ENCODE results near the gene TCEAL2.
A peak's percentile ranks its signal among the peaks of the same experiment; 100 is the strongest.
"Not testable (repeated sequence)": the region's sequence is repeated elsewhere in the genome, so short reads cannot be mapped to it uniquely, and the experiment has no call there.

Gene TCEAL2

DNA sequence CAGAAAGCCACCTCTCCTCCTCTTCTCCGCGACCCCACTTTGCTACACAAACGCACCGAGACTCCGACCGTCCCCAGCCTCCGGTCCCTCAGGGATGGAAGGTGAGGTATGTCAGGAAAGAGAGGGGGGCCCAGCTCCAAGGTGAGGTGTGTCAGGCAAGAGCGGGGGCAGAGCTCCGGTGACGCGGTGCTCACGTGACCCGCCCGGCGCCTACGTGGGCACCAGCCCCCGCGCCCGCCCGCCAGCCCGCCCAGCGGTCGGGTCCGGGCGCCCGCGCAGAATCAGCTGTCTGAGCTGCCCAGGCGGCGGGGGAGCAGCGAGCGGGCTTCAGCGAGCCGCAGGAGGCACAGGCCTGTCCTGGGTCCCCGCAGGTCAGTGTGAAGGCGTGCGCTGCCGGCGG is at the start of gene TCEAL2:
TCEAL2 (plus strand) TSS at position 244 of the 400 bp plus-strand sequence. CDS start 1,152 bp downstream, outside the sequence.
- not testable (repeated sequence) for H2AFZ ChIP-seq (ENCODE audit: low read depth, low read length); H3K9me3 ChIP-seq (ENCODE audit: low read length); H3K4me1 ChIP-seq (ENCODE audit: insufficient read depth, low read length); H3K36me3 ChIP-seq (ENCODE audit: insufficient read depth, low read length)
- peak within 1 kb of the TSS; percentile 37 for H3K4me3 ChIP-seq (ENCODE audit: low read length)
- H3K27me3 ChIP-seq (ENCODE audit: insufficient read depth, low read length), result peaks cover 13% of the 10 kb centered on the region

DNA sequence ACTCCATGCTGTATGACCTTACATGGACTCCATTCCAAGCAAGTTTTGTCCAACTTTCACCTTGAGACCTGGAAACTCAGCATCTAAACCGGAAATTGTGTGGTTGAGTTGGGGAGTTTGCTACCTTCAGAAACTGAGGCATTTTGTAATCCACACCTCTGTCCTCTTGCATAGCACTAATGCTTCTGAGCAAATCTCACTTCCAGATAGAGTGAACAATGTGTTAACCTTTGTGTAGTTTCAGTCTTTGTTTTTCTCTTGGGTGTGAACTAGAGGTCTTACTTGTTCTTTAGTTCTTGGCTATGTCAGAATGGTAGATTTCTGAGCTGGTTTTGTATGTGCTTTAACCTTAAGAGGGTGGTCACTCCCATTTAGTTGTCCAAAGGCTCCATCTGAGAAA is 48.1 kb upstream of the TCEAL2 start:
- H3K36me3 ChIP-seq (ENCODE audit: insufficient read depth, low read length), result no peaks in the 10 kb centered on the region
- no peak overlapping the region for H2AFZ ChIP-seq (ENCODE audit: low read depth, low read length)
- no peak overlapping the region for H3K4me3 ChIP-seq (ENCODE audit: low read length)
- no peaks in the 10 kb centered on the region for H3K9me3 ChIP-seq (ENCODE audit: low read length)
- peaks cover 3% of the 10 kb centered on the region for H3K27me3 ChIP-seq (ENCODE audit: insufficient read depth, low read length)
- H3K4me1 ChIP-seq (ENCODE audit: insufficient read depth, low read length), result no peaks in the 10 kb centered on the region

DNA sequence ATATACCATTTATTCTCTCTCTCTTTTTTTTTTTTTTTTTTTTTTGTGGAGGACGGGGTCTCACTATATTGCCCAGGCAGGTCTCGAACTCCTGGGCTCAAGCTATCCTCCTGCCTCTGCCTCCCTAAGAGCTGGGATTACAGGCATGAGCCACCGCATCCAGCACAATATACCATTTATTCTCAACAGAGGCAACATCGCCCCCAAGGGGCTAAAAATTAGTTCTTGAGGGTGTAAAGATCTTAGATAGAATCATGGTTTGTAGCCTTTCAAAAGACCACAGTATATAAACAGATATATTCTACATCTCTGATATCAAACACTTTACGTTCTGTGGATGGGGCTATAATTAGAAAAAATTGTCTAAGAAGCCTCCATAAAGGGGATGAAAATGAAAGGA is 39.8 kb upstream of the TCEAL2 start:
- no peaks in the 10 kb centered on the region for H3K27me3 ChIP-seq (ENCODE audit: insufficient read depth, low read length)
- no peaks in the 10 kb centered on the region for H3K4me1 ChIP-seq (ENCODE audit: insufficient read depth, low read length)
- H3K36me3 ChIP-seq (ENCODE audit: insufficient read depth, low read length), result no peaks in the 10 kb centered on the region
- H2AFZ ChIP-seq (ENCODE audit: low read depth, low read length), result no peak overlapping the region
- no peaks in the 10 kb centered on the region for H3K9me3 ChIP-seq (ENCODE audit: low read length)
- no peak overlapping the region for H3K4me3 ChIP-seq (ENCODE audit: low read length)

DNA sequence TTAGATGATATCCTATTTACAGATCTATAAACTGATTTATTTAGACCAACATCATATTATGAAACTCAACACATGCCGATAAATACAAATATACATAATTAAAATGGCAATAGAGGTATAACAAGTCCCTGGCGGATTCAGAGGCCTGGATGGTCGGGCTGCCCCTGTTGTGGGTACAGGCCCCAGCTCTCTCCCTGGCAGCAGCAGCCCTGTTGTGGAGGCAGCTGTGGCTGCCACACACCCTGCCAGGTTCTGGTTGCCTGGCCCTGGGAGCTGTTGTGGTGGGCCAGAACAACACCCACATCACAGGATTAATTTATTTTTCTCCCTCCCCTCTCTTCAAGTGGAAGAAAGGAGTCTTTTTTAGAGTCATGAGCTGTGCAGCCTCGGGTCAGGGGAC is 12.1 kb upstream of the TCEAL2 start:
- no peak overlapping the region for H2AFZ ChIP-seq (ENCODE audit: low read depth, low read length)
- H3K4me1 ChIP-seq (ENCODE audit: insufficient read depth, low read length), result no peaks in the 10 kb centered on the region
- no peaks in the 10 kb centered on the region for H3K27me3 ChIP-seq (ENCODE audit: insufficient read depth, low read length)
- no peaks in the 10 kb centered on the region for H3K9me3 ChIP-seq (ENCODE audit: low read length)
- no peaks in the 10 kb centered on the region for H3K36me3 ChIP-seq (ENCODE audit: insufficient read depth, low read length)
- no peak overlapping the region for H3K4me3 ChIP-seq (ENCODE audit: low read length)

DNA sequence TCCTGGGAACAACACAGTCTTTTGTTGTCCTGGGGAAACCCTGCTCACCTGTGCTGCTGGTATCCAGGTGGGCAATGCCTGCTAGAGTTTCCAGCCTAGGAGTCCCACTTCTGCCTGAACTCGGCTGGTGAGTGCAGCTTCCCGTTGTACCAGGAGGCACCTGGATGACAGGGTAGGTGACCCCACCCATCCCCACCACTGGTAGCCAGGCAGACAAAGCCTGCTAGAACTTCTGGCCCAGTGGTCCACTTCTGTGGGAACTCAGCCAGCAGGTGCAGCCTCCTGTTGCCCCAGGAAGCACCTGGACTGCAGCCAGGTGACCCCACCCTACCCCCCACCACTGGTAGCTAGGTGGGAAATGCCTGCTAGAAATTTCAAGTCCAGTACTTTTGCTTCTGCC is 9.7 kb upstream of the TCEAL2 start:
- H3K4me1 ChIP-seq (ENCODE audit: insufficient read depth, low read length), result no peaks in the 10 kb centered on the region
- H3K27me3 ChIP-seq (ENCODE audit: insufficient read depth, low read length), result no peaks in the 10 kb centered on the region
- no peak overlapping the region for H2AFZ ChIP-seq (ENCODE audit: low read depth, low read length)
- H3K36me3 ChIP-seq (ENCODE audit: insufficient read depth, low read length), result no peaks in the 10 kb centered on the region
- no peaks in the 10 kb centered on the region for H3K9me3 ChIP-seq (ENCODE audit: low read length)
- no peak overlapping the region for H3K4me3 ChIP-seq (ENCODE audit: low read length)

DNA sequence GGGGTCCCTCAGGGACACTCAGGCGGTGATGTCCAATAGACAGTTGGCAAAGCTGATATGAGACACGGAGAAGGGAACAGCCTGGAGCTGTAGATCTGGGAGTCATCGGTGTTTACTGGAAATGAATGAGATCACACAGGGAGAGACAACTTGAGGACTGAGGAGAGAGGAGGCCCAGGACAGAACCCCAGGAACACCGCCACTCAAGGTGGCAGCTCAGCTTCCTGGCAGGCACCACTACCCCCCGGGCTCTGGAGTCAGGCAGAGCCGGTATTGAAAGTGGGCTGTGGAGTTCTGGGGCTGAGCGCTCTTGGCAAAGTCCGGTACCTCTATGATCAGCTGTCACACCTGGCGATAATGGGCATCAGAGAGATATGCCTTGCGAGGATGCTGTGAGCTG is 465 bp upstream of the TCEAL2 start:
- Histone ChIP-seq H3K27me3 (ENCODE audit: insufficient read depth, low read length) (peaks cover 13% of the 10 kb centered on the region), H3K4me3 (ENCODE audit: low read length) (peak overlapping the region; percentile 37)
- not testable (repeated sequence) for H2AFZ ChIP-seq (ENCODE audit: low read depth, low read length); H3K36me3 ChIP-seq (ENCODE audit: insufficient read depth, low read length); H3K4me1 ChIP-seq (ENCODE audit: insufficient read depth, low read length); H3K9me3 ChIP-seq (ENCODE audit: low read length)

DNA sequence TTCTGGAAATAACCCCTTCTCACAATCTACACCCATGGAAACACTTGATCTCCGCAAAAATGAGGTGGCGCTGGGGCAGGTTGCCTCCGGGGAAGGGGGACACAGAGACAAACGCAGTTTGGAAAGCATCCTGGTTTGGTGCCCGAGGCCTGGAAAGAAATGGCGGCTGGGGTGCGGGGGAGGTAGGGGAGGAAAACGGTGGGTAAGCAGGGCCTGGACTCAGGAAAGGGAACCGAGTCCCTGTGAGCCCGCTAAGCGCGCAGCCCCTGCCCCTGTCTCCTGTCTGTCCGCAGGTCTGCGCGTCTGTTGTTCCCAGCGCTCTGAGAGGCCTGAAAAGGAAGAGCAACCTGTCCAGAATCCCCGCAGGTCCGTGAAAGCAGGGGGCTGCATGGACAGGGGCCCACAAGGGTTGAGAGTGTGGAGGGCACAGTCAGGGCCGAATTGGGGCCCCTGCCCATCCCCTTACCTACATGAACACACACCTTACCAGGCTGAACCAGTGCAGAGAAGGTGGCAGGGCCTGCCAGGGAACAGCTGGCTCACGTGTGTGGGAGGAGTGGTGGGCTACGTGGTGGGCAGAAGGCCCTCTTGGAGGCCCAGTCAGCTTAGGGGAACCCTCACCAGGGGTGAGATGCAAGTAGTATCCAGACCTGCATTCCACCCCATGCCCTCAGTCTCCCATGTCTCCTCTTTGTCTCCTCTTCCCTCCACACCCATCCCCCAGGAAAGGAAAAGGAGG is 770 bp downstream of the TCEAL2 start:
- H3K27me3 ChIP-seq (ENCODE audit: insufficient read depth, low read length), result peaks cover 13% of the 10 kb centered on the region
- not testable (repeated sequence) for H2AFZ ChIP-seq (ENCODE audit: low read depth, low read length); H3K36me3 ChIP-seq (ENCODE audit: insufficient read depth, low read length); H3K9me3 ChIP-seq (ENCODE audit: low read length); H3K4me1 ChIP-seq (ENCODE audit: insufficient read depth, low read length)
- H3K4me3 ChIP-seq (ENCODE audit: low read length), result peak overlapping the region; percentile 16

DNA sequence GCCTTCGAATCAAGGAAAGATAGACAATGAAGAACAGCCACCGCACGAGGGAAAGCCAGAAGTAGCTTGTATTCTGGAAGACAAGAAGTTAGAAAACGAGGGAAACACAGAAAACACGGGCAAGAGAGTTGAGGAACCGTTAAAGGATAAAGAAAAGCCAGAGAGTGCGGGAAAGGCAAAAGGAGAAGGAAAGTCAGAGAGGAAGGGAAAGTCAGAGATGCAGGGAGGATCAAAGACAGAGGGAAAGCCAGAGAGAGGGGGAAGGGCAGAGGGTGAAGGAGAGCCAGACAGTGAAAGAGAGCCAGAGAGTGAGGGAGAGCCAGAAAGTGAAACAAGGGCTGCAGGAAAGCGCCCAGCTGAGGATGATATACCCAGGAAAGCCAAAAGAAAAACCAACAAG is 1.4 kb downstream of the TCEAL2 start:
- no peaks in the 10 kb centered on the region for H3K36me3 ChIP-seq (ENCODE audit: insufficient read depth, low read length)
- H3K4me3 ChIP-seq (ENCODE audit: low read length), result no peak overlapping the region
- H3K27me3 ChIP-seq (ENCODE audit: insufficient read depth, low read length), result peaks cover 13% of the 10 kb centered on the region
- no peaks in the 10 kb centered on the region for H3K4me1 ChIP-seq (ENCODE audit: insufficient read depth, low read length)
- no peak overlapping the region for H2AFZ ChIP-seq (ENCODE audit: low read depth, low read length)
- no peaks in the 10 kb centered on the region for H3K9me3 ChIP-seq (ENCODE audit: low read length)

DNA sequence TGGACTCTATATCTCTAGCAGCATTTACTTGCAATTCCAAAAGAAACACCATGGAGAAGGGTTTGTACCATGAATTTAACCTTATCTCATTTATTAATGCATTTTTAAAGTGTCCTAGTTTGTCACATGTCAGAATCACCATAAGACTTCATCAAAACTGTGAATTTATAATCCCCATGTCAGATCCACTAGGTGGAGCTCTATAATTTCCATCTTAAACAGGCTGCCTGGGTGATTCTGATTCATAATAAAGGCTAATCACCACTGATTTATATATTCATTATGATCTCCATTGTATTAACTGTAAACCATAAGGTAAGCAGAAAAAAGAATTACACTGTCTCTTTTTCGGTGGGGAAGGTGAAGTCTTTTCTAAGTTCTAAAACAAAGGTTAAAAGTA is 4.0 kb downstream of the TCEAL2 start:
- Histone ChIP-seq H3K9me3 (ENCODE audit: low read length) (no peaks in the 10 kb centered on the region), H2AFZ (ENCODE audit: low read depth, low read length) (no peak overlapping the region), H3K27me3 (ENCODE audit: insufficient read depth, low read length) (peaks cover 13% of the 10 kb centered on the region), H3K4me3 (ENCODE audit: low read length) (no peak overlapping the region), H3K36me3 (ENCODE audit: insufficient read depth, low read length) (no peaks in the 10 kb centered on the region), H3K4me1 (ENCODE audit: insufficient read depth, low read length) (no peaks in the 10 kb centered on the region)

DNA sequence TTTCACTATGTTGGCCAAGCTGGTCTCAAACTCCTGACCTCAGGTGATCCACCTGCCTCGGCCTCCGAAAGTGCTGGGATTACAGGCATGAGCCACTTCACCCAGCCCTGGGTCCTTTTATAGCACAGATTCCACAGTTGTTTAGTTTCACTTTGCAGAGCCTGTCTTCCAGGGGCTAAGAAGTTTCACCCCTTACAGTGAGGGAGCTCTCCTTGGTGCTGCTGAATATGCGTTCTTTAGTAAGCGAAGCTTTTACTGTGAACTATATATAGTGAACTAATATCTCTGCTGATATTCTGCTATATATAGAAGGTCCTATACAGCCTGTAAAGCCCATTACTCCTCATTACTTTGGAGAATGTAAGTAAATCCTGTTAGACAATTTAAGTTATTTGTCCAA is 12.6 kb downstream of the TCEAL2 start:
- H3K27me3 ChIP-seq (ENCODE audit: insufficient read depth, low read length), result peaks cover 2% of the 10 kb centered on the region
- H3K4me1 ChIP-seq (ENCODE audit: insufficient read depth, low read length), result no peaks in the 10 kb centered on the region
- no peaks in the 10 kb centered on the region for H3K9me3 ChIP-seq (ENCODE audit: low read length)
- H2AFZ ChIP-seq (ENCODE audit: low read depth, low read length), result no peak overlapping the region
- H3K4me3 ChIP-seq (ENCODE audit: low read length), result no peak overlapping the region
- no peaks in the 10 kb centered on the region for H3K36me3 ChIP-seq (ENCODE audit: insufficient read depth, low read length)

DNA sequence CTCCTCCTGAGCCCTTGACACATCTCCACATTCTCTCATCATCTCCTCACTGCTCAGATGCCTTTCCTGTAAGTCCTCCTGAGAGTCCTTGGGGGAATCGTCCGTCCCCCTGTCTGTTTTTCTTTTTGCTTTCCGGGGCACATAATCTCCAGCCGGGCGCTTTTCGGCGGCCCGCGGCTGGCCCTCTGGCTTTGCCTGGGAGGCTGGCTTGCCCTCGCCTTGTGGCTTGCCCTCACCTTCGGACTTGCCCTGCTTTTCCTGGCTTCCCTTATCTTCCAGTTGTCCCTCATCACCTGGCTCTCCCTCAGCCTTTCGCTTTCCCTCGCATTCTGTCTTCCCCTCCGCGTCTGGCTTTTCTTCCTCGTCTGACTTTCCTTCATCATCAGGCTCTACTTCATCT is 15.4 kb downstream of the TCEAL2 start:
- not testable (repeated sequence) for H3K4me1 ChIP-seq (ENCODE audit: insufficient read depth, low read length); H3K4me3 ChIP-seq (ENCODE audit: low read length); H3K27me3 ChIP-seq (ENCODE audit: insufficient read depth, low read length); H3K9me3 ChIP-seq (ENCODE audit: low read length); H3K36me3 ChIP-seq (ENCODE audit: insufficient read depth, low read length); H2AFZ ChIP-seq (ENCODE audit: low read depth, low read length)

DNA sequence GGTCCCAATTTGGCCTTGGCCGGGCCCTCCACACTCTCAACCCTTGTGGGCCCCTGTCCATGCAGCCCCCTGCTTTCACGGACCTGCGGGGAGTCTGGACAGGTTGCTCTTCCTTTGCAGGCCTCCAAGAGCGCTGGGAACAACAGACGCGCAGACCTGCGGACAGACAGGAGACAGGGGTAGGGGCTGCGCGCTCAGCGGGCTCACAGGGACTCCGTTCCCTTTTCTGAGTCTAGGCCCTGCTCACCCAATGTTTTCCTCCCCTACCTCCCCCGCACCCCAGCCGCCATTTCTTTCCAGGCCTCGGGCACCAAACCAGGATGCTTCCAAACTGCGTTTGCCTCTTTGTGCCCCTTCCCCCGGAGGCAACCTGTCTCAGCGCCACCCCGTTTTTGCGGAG is 16.2 kb downstream of the TCEAL2 start:
- H2AFZ ChIP-seq (ENCODE audit: low read depth, low read length); H3K9me3 ChIP-seq (ENCODE audit: low read length); H3K27me3 ChIP-seq (ENCODE audit: insufficient read depth, low read length); H3K36me3 ChIP-seq (ENCODE audit: insufficient read depth, low read length); H3K4me3 ChIP-seq (ENCODE audit: low read length); H3K4me1 ChIP-seq (ENCODE audit: insufficient read depth, low read length): not testable (repeated sequence)

DNA sequence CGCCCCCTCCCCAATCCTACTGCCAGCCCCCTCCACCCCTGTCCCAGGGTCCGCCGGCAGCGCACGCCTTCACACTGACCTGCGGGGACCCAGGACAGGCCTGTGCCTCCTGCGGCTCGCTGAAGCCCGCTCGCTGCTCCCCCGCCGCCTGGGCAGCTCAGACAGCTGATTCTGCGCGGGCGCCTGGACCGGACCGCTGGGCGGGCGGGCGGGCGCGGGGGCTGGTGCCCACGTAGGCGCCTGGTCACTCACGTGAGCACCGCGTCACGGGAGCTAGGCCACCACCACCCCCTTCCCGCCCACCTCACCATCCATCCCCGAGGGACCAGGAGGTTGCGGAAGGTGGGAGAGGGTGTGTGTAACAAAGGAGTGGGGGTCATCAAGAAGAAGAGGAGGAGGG is 16.8 kb downstream of the TCEAL2 start, which contains the start of gene TCEAL6:
TCEAL6 (minus strand) TSS at position 208 of the 400 bp plus-strand sequence.
- not testable (repeated sequence) for H2AFZ ChIP-seq (ENCODE audit: low read depth, low read length)

DNA sequence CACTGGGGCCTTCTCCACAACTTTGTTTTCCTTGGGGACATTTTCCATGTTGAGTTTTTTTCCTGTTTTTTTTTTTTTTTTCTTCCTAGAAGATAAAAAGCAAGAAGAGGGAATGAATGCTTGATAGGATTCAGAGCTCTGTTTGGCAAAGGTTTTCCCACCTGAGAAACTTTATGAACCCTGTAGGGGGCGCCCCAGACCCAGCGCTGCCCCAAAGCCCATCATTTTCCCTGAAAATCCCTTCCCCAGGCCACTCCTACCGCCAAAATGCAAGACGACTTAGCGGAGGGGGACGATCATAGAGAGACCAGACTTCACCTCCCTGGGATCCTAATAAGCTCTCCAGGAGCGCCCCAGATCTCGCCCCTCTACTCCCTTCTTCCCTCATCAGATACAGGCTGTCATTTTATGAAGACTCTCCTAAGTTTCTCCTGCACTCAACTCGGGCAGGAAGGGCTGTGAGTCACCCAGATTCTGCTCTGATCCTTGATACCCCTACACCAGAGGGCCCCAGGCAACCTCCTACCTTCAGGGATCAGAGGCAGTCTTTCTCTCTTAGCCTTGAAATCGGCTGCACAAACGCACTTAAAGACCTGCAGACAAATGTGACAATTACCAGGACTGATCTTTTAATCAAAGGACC is 28.9 kb downstream of the TCEAL2 start:
- Histone ChIP-seq H3K4me1 (ENCODE audit: insufficient read depth, low read length) (no peaks in the 10 kb centered on the region), H3K27me3 (ENCODE audit: insufficient read depth, low read length) (peaks cover 7% of the 10 kb centered on the region), H3K4me3 (ENCODE audit: low read length) (no peak overlapping the region), H3K9me3 (ENCODE audit: low read length) (no peaks in the 10 kb centered on the region), H2AFZ (ENCODE audit: low read depth, low read length) (no peak overlapping the region), H3K36me3 (ENCODE audit: insufficient read depth, low read length) (no peaks in the 10 kb centered on the region)

More for the DNA sequence above, 16.8 kb downstream of the TCEAL2 start, which contains the start of gene TCEAL6:
- not testable (repeated sequence) for H3K36me3 ChIP-seq (ENCODE audit: insufficient read depth, low read length); H3K4me1 ChIP-seq (ENCODE audit: insufficient read depth, low read length); H3K27me3 ChIP-seq (ENCODE audit: insufficient read depth, low read length); H3K9me3 ChIP-seq (ENCODE audit: low read length); H3K4me3 ChIP-seq (ENCODE audit: low read length)
